Spleen (tissue), 7 donors: Measurements from ENCODE around the gene CTNND1.
A peak's percentile ranks its signal among the peaks of the same experiment; 100 is the strongest.

Source experiments
- CTCF ChIP-seq, 11 experiments: fragments of 200-600 bp in 7 of 11; fragments of 450-650 bp in 4 of 11; sonication (generic) in 4 of 11; IDR thresholded peaks in 8 of 11; conservative IDR thresholded peaks in 3 of 11; 1 replicate in 7 of 11; 2 replicates in 4 of 11; pipeline versions ENCODE4 v1.4.0 to v1.8.0; 2016 to 2021; ENCODE audit warnings: antibody characterized with exemption in 11 of 11, inconsistent platforms in 4 of 11, mild to moderate bottlenecking in 1 of 11
- POLR2A ChIP-seq, 3 donors: fragments of 450-650 bp; IDR thresholded peaks; one replicate each; pipeline ENCODE4 v1.5.1; 2017; ENCODE audit warnings: antibody characterized with exemption in 3 of 3, mild to moderate bottlenecking in 1 of 3
- donor health status: DM: no; HTN: no; CAD: no; lungs with moderate emphysema.
- donor health status: DM: no; HTN: no; CAD: no.
- donor health status: DM: no; HTN: no; CAD: no.

GRCh38 chr11:57712256-57713150 is 49.1 kb upstream of the CTNND1 start, which contains the start of gene TMX2:
- TF ChIP-seq CTCF (IDR thresholded peaks at IDR 0.05 in 8 of 11, conservative IDR thresholded peaks at IDR 0.05 in 3 of 11) (peak in 3 of 11 experiments; percentile 8 to 26 (median 12)), POLR2A (IDR thresholded peaks at IDR 0.05) (no peak)
